ENCODE data around the gene SYNCRIP. TPM values are rescaled to one million over a fixed set of nuclear protein-coding genes. Genes with fewer than 3 reads are reported as not detected.
A peak's percentile ranks its signal among the peaks of the same experiment; 100 is the strongest.

SYNCRIP gene
- total RNA-seq, 1 experiment from 2014 or later: 189 TPM

- TF ChIP-seq EGR1 (IDR thresholded peaks at IDR 0.05; ENCODE audit: low read depth) (no peak), ELF1 (IDR thresholded peaks at IDR 0.05; ENCODE audit: borderline replicate concordance, low read depth) (no peak), FOSL1 (IDR thresholded peaks at IDR 0.05; ENCODE audit: low read depth) (no peak), SP1 (IDR thresholded peaks at IDR 0.05; ENCODE audit: low read depth) (no peak), MAX (IDR thresholded peaks at IDR 0.05) (no peak), POLR2AphosphoS5 (IDR thresholded peaks at IDR 0.05; ENCODE audit: low read depth, low read length) (no peak)
Observed at GRCh38 chr6:85580118-85580877, 62.4 kb downstream of the SYNCRIP start (continued).

- H3K9ac ChIP-seq (ENCODE audit: low read length): no peak overlapping the region
- ChIA-PET POLR2A (no interaction called here), RAD21 (ENCODE audit: low non-redundant PET in 1 of 2, low total read pairs in 2 of 2, uncharacterized antibody in 2 of 2, unreplicated experiment in 2 of 2) (no interaction called here), CTCF (no interaction called here)
- no peak overlapping the region for H3K4me2 ChIP-seq (ENCODE audit: low read length)
- H4K20me1 ChIP-seq (ENCODE audit: insufficient read depth): no peaks in the 10 kb centered on the region
- no peaks in the 10 kb centered on the region for H3K36me3 ChIP-seq (ENCODE audit: control insufficient read depth in 1 of 2, insufficient read depth in 2 of 2, low read length in 2 of 2)
- H3K4me1 ChIP-seq (ENCODE audit: control insufficient read depth in 1 of 2, insufficient read depth in 2 of 2, low read length in 2 of 2): peaks cover 12 to 26% of the 10 kb centered on the region in 2 experiments
- no peak overlapping the region for H2AFZ ChIP-seq (ENCODE audit: low read depth, low read length, poor library complexity, severe bottlenecking)
- no peak overlapping the region for H3K4me3 ChIP-seq (replicated peaks in 1 of 2; ENCODE audit: low read depth in 1 of 2, low read length in 2 of 2)
- no peak overlapping the region for H3K27ac ChIP-seq (ENCODE audit: low read depth, low read length)
- ATAC-seq (peak; percentile 25; the same call in 1 of the 2 replicates), DNase-seq (ENCODE audit: low read depth, low spot score) (no peak)
- no peaks in the 10 kb centered on the region for H3K27me3 ChIP-seq (ENCODE audit: insufficient read depth, low read length)
- no TSS peak for BruUV-seq (replicated peaks)
- intact Hi-C loops (cut with micrococcal nuclease): no loop called here
- H3K9me2 ChIP-seq (ENCODE audit: insufficient read depth): no peaks in the 10 kb centered on the region
- TF ChIP-seq EZH2 (IDR thresholded peaks at IDR 0.05): no peak
- no peak for TF ChIP-seq EGR1 (IDR thresholded peaks at IDR 0.05; ENCODE audit: low read depth)
- no peak for TF ChIP-seq TCF7L2 (IDR thresholded peaks at IDR 0.05; ENCODE audit: borderline replicate concordance, extremely low read depth, insufficient read depth, insufficient read length)
- TF ChIP-seq YY1 (IDR thresholded peaks at IDR 0.05; ENCODE audit: extremely low read depth, insufficient replicate concordance, low read depth, low read length): no peak
- TF ChIP-seq ATF3 (IDR thresholded peaks at IDR 0.05): no peak
- TF ChIP-seq RAD21 (IDR thresholded peaks at IDR 0.05; ENCODE audit: low read depth): no peak
- no peak for TF ChIP-seq POLR2A (IDR thresholded peaks at IDR 0.05; ENCODE audit: borderline replicate concordance, extremely low read depth, insufficient read depth, insufficient read length)
- TF ChIP-seq SIN3A (IDR thresholded peaks at IDR 0.05; ENCODE audit: low read depth): no peak
- H3K79me2 ChIP-seq (ENCODE audit: insufficient read depth, low read length): peaks cover 88% of the 10 kb centered on the region
- H3K9me3 ChIP-seq (ENCODE audit: control insufficient read depth in 1 of 2, insufficient read depth in 1 of 2, low read depth in 1 of 2, low read length in 2 of 2): peaks cover 0 to 5% of the 10 kb centered on the region in 2 experiments; a peak in 1 of 4 replicates
Observed at GRCh38 chr6:85579581-85579980, 63.1 kb downstream of the SYNCRIP start.

All from HCT116 (cell line).